ENCODE results near the gene ZNF879. TPM values are rescaled to one million over a fixed set of nuclear protein-coding genes. Genes with fewer than 3 reads are reported as not detected.

ZNF879 gene
- total RNA-seq, 1 donor from 2014 or later, result 3.5 TPM

GRCh38 chr5:178997191-178997590 is 26.4 kb upstream of the ZNF879 start:
- intact Hi-C loops (cut with DNase I), result no loop called here
- ATAC-seq (no peak), DNase-seq (ENCODE audit: missing footprints) (no peak)

GRCh38 chr5:178998441-178998840 is 25.2 kb upstream of the ZNF879 start:
- DNase-seq (ENCODE audit: missing footprints) (no peak), ATAC-seq (no peak)
- intact Hi-C loops (cut with DNase I), result no loop called here

GRCh38 chr5:179006564-179006963 is 17.0 kb upstream of the ZNF879 start:
- ATAC-seq (no peak), DNase-seq (ENCODE audit: missing footprints) (no peak)
- intact Hi-C loops (cut with DNase I), result no loop called here

- DNase-seq (ENCODE audit: missing footprints), result no peak
These were observed 14.9 kb upstream of the ZNF879 start for GRCh38 chr5:179008667-179009066.

GRCh38 chr5:179033004-179033580 is 9.5 kb downstream of the ZNF879 start:
- no peak for DNase-seq (ENCODE audit: missing footprints)
- ATAC-seq, result no peak
- intact Hi-C loops (cut with DNase I), result no loop called here

More at GRCh38 chr5:179008667-179009066, 14.9 kb upstream of the ZNF879 start:
- no peak for ATAC-seq
- intact Hi-C loops (cut with DNase I), result no loop called here

- no peak for DNase-seq (ENCODE audit: missing footprints)
- intact Hi-C loops (cut with DNase I), result no loop called here
- ATAC-seq, result no peak
These were observed 21.2 kb downstream of the ZNF879 start for GRCh38 chr5:179044765-179045164.

- DNase-seq (ENCODE audit: missing footprints) (no peak), ATAC-seq (no peak)
- intact Hi-C loops (cut with DNase I), result no loop called here
These were observed 28.2 kb downstream of the ZNF879 start for GRCh38 chr5:179051784-179052183.

- ATAC-seq, result no peak
- DNase-seq (ENCODE audit: missing footprints), result no peak
- intact Hi-C loops (cut with DNase I), result no loop called here
These were observed 30.6 kb downstream of the ZNF879 start for GRCh38 chr5:179054036-179054785.

- DNase-seq (ENCODE audit: missing footprints), result no peak
- intact Hi-C loops (cut with DNase I), result no loop called here
- ATAC-seq, result no peak
These were observed 31.3 kb downstream of the ZNF879 start for GRCh38 chr5:179054876-179055275.

GRCh38 chr5:179055436-179055835 is 31.8 kb downstream of the ZNF879 start:
- intact Hi-C loops (cut with DNase I), result no loop called here
- no peak for ATAC-seq
- no peak for DNase-seq (ENCODE audit: missing footprints)

GRCh38 chr5:179055841-179056240 is 32.2 kb downstream of the ZNF879 start:
- DNase-seq (ENCODE audit: missing footprints) (no peak), ATAC-seq (no peak)
- intact Hi-C loops (cut with DNase I), result no loop called here

GRCh38 chr5:179060116-179061008 is 36.8 kb downstream of the ZNF879 start, which contains the start of gene ZNF354C:
Gene ZNF354C, plus strand, starts transcription at chr5:179060373. Its CDS starts 1,696 bp downstream, at chr5:179062069.
- ATAC-seq, result peak; percentile 99
- DNase-seq (ENCODE audit: missing footprints), result peak; percentile 96
- intact Hi-C loops (cut with DNase I), result loop anchor here (1.0 to 10.0 kb wide), 4 partner anchors 38 to 330 kb away; partner anchors contain the start of genes ZNF354A, ZNF354B, ZNF454 and ZNF879

- no peak for DNase-seq (ENCODE audit: missing footprints)
- ATAC-seq, result no peak
- intact Hi-C loops (cut with DNase I), result loop anchor here (2.0 to 10.0 kb wide), 2 partner anchors 38 to 116 kb away; partner anchors contain the start of genes ZNF454 and ZNF879
These were observed 37.4 kb downstream of the ZNF879 start for GRCh38 chr5:179061025-179061424.

- intact Hi-C loops (cut with DNase I), result loop anchor here (10.0 kb wide), 1 partner anchor 121 kb away; the partner anchor contains the start of gene ZNF454
- ATAC-seq (no peak), DNase-seq (ENCODE audit: missing footprints) (no peak)
These were observed 42.1 kb downstream of the ZNF879 start for GRCh38 chr5:179065703-179066102.

GRCh38 chr5:179079165-179079987 is 55.8 kb downstream of the ZNF879 start:
- DNase-seq (ENCODE audit: missing footprints), result no peak
- intact Hi-C loops (cut with DNase I), result no loop called here
- no peak for ATAC-seq

- DNase-seq (ENCODE audit: missing footprints), result no peak
- intact Hi-C loops (cut with DNase I), result no loop called here
- ATAC-seq, result no peak
These were observed 57.1 kb downstream of the ZNF879 start for GRCh38 chr5:179080724-179081123.
